NCI-H1436 treated with DMSO at 0.1 percent for 48 hours (cell line): ENCODE measurements around the gene HMX2.

ENCODE experiments used
- DNase-seq: peaks from one replicate; lab custom pipeline; 2025; lab: John Stamatoyannopoulos, UW

Gene HMX2, protein sequence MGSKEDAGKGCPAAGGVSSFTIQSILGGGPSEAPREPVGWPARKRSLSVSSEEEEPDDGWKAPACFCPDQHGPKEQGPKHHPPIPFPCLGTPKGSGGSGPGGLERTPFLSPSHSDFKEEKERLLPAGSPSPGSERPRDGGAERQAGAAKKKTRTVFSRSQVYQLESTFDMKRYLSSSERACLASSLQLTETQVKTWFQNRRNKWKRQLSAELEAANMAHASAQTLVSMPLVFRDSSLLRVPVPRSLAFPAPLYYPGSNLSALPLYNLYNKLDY

DNA sequence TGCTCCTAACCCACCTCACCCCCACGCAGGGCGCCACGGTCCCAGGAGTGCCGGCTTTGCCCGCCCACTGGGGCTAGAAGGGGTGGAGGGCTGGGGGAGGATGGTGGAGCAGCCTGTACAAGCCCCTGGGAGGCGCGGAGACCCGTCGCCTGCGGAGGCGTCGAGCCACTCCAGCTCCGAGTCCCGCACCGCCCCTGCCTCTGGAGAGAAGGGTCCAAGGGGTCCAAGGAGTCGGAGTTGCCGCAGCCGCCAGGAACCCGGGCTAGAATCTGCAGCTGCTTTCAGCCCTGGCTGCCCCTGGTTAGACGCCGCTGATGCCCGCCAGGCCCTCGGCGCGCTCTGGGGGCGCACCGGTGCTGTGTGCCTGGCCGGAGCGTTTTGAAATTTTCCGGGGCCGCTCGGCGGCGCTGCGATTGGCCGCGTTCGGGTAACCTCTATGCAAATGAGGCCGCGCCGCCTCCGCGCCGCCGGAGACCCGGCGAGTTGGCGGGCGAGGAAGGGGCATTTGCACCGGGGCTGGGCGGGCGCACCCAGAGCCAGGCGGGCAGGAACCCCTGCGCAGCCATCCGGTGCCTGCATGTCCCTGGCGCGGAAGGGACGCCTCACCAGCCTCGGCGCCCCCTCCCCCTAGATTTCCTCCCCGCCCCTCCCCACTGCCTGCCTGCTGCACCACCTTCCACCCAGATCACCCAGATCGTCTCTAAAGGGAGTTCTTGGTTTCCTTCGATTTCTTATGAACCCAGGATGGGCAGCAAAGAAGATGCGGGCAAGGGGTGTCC is at the start of gene HMX2:
Gene HMX2 (plus strand): TSS at position 502 of the 779 bp plus-strand sequence. CDS start 243 bp downstream, at position 745.
- DNase-seq: peak; percentile 50

DNA sequence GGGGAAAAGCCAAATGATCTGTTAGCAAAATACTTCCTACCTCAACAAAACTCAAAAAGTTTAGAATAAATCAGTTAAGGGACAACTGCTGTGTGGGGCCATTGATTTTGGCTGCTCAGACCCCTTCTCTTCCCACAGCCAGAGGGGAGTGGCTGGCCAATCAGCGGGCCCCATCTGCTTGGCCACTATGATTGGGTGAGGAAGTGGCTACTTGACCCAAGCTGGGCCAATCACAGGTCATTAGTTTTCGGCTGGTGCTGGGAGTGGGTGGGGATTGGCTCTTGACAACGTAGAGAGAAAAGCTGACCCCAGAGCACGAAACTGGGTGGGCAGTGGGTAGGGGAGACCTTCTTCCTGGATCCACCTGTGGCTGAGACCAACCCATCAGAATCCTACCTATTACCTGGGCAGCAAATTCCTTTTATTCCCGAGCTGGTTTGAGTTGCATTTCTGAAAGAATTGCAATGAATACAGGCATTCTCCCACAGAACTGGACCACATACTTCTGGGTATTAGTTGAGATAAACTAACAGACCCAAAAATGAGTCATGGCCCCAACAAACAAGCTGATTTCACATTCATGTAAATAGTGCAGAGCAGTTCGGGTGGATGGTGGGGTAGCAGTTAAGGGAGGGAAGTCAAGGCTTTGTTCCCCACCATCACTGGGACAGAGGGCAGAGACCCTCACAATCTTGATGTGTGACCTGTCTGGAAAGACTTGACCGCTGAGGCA is 47.7 kb upstream of the HMX2 start:
- DNase-seq: no peak

DNA sequence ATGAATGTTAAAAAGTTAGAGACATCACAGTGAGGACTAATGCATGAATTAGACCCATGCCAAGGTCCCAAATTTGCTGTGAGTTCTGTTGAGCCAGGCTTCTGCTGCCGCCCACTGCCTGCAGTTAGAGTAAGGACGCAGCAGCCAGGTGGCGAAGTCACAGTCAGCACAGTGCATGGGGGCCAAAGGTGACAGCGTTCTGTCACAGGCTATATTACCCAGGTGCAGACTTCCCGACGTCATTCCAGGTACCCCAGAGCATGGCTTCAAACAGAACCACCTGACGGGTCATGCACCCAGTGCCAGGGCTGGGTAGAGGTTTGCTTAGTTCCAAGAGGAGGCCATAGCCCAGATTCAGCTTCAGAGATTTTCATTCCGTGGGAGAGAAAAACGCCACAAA is 46.1 kb upstream of the HMX2 start:
- no peak for DNase-seq

DNA sequence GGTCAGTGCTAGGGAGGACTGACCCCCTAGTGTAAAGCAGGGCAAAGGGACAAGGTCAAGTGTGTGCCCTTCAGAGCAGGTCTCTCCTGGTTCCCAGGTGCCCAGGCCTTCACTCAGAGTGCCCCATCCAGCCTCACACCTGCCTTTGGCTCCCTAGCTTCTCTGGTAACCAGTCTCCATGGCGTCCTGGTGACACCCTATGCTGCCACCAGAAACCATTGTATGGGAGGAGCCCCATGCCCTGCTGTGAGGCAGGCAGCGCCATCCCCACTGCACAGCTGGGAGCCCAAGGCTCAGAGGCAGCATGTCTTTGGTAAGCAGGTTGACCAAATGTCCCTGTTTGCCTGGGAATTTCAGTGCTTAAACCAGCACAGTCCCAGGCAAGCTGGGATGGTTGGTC is 45.3 kb upstream of the HMX2 start:
- no peak for DNase-seq

DNA sequence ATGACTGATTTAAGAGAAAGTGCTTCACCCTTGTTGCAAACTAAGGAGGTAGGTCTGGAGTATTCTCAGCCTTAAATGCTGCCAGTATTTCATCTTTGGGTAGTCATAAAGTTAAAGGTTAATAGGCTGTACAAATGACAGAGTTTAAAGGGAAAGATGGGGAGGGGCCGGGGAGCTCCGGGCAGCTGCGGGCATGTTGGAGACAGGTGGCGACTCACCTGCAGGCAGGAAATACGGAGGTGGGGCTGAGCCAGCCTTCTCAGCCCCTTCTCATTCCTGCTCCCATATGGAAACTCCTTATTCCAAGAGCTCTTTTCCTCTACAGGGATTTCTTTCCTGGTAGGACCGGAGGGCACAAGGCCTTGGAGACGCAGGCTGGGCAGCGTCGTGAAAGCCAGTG is 44.0 kb upstream of the HMX2 start:
- no peak for DNase-seq

DNA sequence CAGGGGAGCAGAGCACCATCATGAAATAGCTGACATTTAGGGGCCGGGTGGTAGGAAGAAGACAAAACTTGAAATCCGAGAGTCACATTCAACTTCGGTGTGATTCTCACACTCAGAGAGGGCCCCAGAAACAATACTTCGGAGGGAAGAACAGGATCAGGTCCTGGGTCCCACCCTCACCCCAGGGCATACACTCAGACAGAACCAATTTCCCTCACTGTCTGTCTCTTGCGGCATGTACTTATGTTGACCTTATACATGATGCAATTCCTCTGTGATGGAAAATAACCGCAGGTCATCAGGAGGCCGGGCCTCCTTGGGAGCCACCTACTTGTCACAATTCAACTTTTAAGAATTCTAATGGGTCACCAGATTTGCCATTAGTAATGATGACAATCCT is 38.5 kb upstream of the HMX2 start:
- DNase-seq: no peak

DNA sequence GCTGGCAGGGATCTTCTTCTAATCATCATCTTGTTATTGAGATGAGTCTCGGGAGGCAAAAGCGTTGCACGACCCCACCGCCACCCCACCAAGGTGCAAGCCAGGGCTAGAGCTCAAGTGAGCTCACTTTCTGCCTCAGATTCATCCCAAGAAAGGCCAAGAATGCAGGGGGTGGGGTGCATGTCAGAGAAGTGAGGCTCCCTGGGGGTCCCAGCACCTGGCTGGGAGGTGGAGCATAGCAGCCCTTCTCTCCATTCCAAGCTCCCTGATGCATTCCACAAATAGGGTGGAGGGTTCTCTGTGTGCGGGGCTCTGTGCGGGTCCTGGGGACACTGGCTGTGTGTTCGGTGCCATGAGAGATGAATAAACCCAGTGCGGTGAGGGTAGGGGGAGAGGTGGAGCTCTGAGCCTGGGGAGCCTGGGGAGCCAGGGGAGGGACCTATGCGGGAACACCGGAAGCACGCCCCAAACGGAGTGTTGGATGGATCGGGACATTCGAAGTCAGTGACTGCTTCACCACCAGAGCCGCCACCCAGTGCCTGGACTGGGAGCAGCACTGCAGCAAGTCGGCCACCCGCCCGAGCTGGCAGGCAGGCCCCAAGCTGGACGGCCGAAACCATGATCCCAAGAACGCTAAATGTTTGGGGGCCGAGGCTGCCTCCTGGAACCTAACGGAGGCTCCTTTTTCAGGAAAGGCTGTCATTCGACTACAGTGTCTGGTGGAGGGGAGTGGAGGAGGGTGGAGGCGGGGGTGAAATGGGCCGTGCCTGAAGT is 30.1 kb upstream of the HMX2 start:
- DNase-seq: no peak

DNA sequence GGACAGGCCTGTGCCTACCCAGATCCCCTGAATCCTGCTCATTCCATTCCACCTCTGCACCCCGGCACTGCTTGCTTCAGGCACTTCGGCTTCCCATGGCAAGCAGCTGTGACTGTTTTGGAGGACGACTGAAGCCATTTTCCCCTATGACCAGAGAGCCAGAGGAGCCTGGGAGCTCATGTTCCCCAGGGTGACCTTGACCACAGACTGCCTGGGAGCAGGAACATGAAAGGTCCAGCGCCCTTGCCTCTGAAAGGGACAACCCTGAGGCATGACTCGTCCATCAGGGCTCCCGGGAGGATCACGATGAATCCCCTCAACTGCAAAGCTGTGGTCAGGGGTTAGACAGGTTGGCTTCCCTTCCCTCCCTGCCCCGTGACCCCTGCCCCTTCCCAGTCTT is 28.9 kb upstream of the HMX2 start:
- no peak for DNase-seq

DNA sequence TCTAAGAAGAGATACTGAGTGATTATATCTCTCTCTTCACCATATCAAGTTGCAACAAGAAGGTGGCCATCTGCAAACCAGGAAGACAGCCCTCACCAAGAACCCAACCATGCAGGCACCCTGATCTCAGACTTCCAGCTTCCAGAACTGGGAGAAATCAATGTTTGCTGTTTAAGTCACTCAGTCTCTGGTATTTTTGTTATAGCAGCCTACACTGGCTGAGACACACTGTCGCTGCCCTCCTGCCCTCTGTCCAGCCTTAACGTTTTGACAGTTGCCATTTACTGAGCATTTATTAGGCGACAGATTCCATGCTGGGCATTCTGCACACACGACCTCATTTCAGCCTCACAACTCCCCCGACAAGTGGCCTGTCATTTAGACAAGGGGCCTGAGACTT is 21.7 kb upstream of the HMX2 start:
- no peak for DNase-seq

DNA sequence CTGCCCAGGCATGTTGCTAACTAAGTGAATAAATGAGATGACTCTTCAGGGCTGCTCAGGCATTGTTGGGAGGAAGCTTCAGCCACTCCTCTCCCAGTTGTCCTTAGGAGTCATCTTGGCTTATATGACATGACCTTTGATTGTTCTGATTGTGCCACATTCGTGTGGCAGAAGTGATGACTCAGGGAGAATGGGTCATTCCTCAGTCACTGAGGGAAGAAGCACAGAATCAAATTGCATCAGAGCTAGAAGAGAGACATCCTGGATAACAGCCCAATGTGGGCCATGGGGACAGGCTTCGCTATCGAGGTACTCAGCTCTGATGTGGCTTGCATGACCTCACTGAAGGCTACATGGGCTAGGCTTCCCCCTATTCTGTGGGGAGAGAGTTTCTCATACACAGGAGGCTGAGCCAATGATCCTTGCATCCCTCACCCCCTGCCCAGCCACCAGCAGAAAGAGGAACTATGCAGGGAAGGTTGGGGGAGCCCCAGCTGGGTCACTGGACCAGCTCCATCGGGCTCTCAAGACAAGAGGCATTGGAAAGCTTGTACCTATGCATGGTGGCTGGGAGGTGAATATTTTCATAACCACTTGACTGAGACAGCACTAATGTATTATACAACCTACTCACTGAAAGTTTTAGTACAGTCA is 18.2 kb upstream of the HMX2 start:
- DNase-seq: no peak

DNA sequence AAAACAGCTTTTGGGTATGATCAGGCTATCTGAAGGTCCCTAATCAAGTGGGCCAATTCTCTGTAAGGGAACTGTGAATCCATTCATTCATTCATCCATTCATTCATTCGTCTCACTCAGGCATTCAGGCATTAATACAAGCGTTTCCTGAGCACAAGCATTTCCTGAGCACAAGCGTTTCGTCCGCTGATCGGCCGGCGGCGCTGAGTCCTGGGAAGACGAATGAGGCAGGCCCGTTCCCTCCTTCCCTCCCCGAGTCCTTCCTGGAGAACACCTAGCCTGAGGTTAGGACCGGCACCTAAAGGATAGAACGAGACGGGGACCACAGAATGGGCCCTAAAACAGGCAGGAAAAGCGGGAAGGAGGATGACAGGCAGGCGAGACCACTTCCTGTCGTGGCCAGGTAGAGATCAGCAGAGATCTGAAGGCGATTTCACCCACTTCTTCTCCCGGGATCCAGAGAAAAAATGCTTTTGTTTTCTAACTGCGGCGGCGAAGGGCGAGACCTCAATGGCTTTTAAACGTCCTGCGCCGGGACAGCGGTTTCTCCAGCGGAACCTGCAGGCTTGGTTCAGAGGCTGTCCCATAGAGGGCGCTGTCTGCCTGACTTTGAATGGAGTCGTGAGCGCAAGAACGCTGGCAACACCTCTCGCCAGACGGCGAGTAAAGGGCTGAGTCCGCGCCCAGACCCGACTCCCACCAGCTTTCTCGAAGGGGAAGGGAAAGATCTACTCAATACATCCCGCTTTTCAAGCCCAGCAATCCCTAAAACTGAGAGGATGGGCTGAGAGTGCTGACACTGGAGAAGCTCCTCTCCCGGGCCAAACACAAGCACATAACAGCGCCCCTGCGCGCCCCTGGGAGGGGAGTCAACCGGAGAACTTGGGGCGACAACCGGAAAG is 15.1 kb upstream of the HMX2 start:
- DNase-seq: no peak

DNA sequence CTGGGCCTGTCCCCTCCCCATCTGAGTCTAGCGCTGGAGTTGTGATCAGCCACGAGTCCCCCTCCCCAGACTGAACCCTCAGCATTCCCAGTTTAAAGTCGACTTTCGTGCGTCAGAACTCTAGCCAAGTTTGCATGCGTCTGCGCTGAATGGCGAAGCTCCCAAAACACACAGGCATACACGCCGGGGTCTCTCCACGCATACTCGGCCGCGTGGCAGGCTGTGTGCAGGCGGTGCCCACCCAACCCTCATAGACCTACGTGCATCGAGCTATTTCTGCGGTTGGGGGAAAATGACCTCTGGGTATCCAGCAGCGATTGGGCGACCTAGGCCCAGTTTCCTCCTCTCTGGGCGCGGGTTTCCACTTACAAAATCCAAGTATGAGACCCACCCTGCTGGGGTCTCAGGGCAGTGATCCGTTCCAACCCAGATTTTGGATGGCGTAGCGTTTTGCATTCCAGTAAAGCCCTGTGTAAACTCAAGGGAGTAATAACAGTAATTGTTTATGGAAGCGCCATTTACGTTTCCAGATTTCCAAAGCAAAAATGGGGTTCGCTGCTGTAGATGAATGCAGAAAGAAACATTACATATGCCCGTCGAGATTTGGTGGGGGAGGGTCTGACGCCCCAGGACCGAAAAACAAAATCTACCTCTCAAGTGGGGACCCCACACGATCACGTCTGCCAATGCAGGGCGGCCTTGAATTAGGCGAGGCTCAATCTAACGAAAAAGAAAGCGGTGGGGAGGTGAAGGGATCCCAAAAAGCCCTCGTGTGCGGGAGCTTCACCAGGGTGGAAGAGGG is 14.2 kb upstream of the HMX2 start:
- DNase-seq: no peak

DNA sequence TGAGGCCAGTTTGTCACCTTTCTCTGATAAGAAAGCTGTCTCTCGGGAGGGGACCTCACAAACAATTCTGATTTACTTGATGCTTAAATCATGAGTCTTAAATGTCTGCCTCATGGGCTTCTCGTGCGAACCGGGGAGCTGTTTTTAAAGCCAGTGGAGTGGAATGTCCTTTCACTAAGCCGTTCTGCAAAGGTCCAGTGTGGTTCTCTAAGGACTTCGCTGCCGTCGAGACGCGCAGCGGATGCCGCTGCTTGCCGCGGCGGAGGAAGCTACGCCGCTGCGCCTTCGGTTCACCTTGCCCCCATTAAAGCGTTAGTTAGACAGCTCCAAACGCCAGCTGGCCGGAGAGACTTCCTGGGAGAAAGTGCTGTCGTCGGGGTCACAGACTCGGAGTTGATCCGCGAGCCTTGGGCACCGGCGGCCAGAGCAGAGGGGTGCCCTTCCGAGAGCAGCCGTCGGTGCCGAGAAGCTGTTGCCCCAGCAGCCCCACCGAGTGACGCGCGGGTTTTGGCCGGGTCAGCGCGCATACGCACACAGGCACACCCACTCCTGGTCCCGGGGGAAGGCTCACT is 13.5 kb upstream of the HMX2 start:
- no peak for DNase-seq

DNA sequence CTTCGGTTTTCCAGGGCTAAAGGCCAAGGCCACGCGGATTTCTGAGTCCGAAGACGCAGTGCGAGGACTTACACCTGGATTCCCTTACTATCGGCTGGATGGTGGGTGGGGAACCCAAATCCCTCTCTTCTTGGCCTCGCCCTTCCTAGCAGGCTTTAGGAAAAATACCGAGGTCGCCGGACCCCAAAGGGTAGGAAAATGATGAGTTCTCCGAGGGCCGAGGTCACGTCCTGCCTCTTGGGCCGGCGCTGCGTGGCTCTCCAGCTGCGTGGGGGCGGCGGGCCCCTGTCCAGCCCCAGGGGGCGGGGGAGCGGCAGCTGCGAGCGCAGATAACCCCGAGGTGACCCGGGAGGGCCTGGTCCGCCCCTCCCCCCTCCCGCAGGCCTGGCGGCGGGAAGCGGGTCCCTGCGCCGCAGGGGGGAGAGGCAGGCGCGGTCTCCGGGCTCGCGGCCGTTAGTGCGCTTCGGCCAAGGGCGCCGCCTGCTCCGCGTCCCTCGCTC is 13.0 kb upstream of the HMX2 start:
- DNase-seq: no peak

DNA sequence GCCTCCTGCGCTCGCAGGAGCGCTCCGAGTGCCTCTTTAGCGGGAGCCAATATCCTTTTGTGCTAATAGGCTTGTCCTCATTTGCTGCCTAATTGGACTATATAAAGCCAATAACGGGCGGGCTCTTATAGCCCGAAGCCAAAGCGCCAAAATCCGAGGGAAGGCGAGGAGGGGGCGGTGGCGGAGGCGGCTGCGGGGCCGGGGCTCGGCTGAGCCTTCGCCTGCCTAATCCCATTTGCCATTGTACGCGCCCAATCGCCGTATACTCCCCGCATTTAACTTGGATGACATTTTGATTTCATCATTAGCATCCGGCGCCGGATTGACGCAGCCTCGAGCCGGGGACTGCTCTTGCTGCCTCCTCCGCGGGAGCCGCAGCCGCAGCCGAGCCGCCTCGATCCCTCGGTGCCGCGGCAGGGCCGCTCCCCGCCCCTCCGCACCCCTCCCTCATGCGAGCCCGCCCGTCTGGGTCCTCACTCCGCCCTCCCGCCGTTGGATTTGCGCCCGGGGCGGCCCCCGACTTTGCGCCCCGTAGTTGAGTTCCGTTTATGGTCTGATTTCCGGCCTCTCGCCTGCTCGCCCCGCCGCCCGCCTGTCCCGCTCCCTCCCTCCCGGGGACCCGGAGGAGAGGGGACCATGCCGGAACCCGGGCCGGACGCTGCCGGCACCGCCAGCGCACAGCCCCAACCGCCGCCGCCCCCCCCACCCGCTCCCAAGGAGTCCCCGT is 12.4 kb upstream of the HMX2 start, which contains the start of gene HMX3:
Gene HMX3 (plus strand): TSS at position 556 of the 727 bp plus-strand sequence. CDS start 81 bp downstream, at position 637.
- DNase-seq: peak; percentile 74

DNA sequence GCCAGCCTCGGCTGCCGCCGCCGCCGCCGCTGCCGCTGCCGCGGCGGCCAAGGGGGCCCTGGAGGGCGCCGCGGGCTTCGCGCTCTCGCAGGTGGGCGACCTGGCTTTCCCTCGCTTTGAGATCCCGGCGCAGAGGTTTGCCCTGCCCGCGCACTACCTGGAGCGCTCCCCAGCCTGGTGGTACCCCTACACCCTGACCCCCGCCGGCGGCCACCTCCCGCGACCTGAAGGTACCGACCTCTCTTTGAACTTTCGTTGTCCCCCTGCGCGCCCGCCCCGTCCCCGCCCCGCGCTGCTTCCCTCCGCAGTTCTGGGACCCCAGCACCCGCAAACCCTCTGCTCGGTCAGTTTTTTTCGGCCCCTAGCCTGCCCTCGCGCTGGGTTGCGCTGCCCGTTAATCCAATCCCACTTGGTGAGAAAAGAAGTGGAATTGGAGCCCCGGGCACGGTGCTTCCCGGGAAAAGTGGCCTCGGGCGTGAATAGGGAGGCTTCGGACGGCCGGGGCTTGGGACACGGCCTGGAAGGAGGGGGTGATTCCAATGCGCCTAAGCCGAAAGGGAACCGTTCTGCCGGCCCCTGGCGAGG is 11.6 kb upstream of the HMX2 start:
- no peak for DNase-seq

DNA sequence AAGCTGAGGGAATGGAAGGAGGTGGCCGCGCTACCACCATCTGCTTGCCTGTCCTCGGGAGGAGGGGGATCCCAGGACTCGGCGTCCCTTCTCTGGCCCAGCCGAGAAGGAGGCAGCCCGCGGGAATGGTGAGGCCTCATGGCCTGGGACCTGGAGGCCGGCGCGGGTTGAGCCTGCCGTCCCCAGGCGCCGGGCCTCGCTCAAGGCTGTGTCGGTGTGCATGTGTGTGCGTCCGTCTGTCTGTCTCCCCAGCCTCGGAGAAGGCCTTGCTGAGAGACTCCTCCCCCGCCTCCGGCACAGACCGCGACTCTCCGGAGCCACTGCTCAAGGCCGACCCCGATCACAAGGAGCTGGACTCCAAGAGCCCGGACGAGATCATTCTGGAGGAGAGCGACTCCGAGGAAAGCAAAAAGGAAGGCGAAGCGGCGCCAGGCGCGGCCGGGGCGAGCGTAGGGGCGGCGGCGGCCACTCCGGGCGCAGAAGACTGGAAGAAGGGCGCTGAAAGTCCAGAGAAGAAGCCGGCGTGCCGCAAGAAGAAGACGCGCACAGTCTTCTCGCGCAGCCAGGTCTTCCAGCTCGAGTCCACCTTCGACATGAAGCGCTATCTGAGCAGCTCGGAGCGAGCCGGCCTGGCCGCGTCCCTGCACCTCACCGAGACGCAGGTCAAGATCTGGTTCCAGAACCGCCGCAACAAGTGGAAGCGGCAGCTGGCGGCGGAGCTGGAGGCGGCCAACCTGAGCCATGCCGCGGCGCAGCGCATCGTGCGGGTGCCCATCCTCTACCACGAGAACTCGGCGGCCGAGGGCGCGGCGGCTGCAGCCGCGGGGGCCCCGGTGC is 10.9 kb upstream of the HMX2 start:
- DNase-seq: no peak
